Measurements from ENCODE around the gene TRIM14.

TRIM14 gene

DNA sequence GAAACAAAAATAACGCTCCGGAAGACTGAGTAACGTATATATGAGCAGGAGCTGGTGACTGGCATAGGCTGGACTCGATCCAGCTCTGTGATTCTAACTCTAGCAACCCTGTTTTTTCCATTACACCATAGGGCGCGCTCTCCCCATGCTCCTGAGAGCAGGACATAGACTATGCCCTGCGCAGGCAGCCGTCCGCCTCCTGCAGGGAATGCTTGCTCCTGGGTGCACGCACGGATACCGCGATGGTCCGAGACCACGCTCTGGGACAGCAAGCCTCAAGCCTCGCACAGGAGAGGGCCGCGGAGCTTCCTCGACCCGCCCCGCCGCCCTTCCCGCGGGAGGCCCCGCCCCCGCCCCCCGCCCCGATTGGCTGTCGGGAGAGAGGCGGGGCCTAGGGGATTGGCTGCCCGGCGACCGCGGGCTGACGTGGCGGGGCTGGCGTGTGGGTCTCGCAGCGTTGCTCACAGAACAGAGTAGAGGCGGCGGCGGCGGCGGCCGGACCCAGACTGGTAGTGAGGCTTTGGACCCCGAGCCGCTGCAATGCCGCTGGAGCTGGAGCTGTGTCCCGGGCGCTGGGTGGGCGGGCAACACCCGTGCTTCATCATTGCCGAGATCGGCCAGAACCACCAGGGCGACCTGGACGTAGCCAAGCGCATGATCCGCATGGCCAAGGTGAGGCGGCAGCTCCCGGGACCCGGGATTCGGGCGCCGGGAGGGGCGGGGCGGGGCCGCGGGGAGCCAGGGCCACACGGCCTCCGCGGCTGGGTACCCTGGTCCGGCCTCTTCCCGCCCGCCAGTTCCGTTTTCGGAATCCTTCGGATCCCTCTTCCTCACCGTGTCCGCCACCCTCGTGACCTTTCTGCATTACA is 62.5 kb downstream of the TRIM14 start, which contains the start of gene NANS:
NANS (plus strand) TSS at position 464 of the 869 bp plus-strand sequence; CDS start at position 541, 77 bp downstream.
- peak; percentile 96 for DNase-seq (ENCODE audit: low read depth)
- TF ChIP-seq POLR2A (IDR thresholded peaks at IDR 0.05; ENCODE audit: extremely low read depth, insufficient read length): peak; percentile 84
- TF ChIP-seq, protein P1, sequence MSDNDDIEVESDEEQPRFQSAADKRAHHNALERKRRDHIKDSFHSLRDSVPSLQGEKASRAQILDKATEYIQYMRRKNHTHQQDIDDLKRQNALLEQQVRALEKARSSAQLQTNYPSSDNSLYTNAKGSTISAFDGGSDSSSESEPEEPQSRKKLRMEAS (IDR thresholded peaks at IDR 0.05; ENCODE audit: low read depth, low read length): peak; percentile 69
- TF ChIP-seq, protein P2, sequence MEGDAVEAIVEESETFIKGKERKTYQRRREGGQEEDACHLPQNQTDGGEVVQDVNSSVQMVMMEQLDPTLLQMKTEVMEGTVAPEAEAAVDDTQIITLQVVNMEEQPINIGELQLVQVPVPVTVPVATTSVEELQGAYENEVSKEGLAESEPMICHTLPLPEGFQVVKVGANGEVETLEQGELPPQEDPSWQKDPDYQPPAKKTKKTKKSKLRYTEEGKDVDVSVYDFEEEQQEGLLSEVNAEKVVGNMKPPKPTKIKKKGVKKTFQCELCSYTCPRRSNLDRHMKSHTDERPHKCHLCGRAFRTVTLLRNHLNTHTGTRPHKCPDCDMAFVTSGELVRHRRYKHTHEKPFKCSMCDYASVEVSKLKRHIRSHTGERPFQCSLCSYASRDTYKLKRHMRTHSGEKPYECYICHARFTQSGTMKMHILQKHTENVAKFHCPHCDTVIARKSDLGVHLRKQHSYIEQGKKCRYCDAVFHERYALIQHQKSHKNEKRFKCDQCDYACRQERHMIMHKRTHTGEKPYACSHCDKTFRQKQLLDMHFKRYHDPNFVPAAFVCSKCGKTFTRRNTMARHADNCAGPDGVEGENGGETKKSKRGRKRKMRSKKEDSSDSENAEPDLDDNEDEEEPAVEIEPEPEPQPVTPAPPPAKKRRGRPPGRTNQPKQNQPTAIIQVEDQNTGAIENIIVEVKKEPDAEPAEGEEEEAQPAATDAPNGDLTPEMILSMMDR (IDR thresholded peaks at IDR 0.05; ENCODE audit: low read depth, low read length): no peak
- peak; percentile 86 for TF ChIP-seq MYC (IDR thresholded peaks at IDR 0.05; ENCODE audit: low read depth, low read length)

DNA sequence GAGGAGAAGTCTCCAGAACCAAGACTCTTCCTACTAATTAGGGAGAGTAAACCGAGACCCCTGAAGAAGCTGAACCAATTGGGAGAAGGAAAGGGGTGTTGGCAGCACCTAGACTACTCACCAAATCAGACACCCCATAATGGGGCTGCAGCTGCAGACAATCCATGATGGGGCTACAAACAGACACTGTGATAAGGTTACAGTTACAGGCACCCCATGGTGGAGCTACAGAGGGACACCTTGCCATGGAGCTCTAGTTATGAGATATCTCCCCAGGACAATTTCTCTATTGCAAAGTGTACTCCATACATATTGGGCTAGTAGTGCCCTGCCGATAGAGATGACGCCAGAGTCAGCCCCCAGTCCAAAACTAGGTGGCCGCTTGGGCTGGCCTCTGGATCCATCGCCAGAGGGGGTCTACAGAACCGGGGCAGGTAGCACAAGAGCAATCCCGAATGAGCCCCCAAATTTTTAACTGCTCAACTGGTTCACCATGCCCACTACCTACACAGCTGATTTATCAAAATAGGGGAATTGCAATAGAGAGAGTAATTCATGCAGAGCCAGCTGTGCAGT is 64.6 kb downstream of the TRIM14 start:
- no peak overlapping the region for H3K4me3 ChIP-seq (ENCODE audit: low read depth, low read length)
- TF ChIP-seq, protein P2 (IDR thresholded peaks at IDR 0.05; ENCODE audit: low read depth, low read length): no peak
- TF ChIP-seq POLR2A (IDR thresholded peaks at IDR 0.05; ENCODE audit: extremely low read depth, insufficient read length) (no peak), MYC (IDR thresholded peaks at IDR 0.05; ENCODE audit: low read depth, low read length) (no peak)
- TF ChIP-seq, protein P1 (IDR thresholded peaks at IDR 0.05; ENCODE audit: low read depth, low read length): no peak
- DNase-seq (ENCODE audit: low read depth): no peak

More for the DNA sequence above, 62.5 kb downstream of the TRIM14 start, which contains the start of gene NANS:
- H3K4me3 ChIP-seq (ENCODE audit: low read depth, low read length): peak within 1 kb of the TSS; percentile 89

DNA sequence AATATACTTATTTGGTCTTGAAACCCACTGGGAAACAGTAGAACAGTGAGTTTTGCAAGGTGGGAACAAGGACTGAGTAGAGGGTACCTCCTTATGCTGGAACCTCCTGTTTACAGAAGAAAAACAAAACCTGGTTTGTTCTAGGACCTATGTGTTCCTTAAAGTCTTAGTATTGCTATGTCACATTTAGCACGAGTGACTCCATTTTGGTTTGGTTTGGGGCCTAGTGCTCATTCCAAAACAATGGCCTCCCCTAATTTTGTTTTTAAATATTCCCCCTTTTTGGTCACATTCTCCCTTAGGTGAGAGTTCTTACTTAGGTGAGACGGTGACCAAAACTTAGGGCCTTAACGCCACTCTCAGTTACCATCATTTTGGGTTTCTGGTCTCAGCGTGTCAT is 68.7 kb downstream of the TRIM14 start:
- TF ChIP-seq, protein P2 (IDR thresholded peaks at IDR 0.05; ENCODE audit: low read depth, low read length): no peak
- TF ChIP-seq MYC (IDR thresholded peaks at IDR 0.05; ENCODE audit: low read depth, low read length) (no peak), POLR2A (IDR thresholded peaks at IDR 0.05; ENCODE audit: extremely low read depth, insufficient read length) (no peak)
- TF ChIP-seq, protein P1 (IDR thresholded peaks at IDR 0.05; ENCODE audit: low read depth, low read length): no peak
- no peak overlapping the region for H3K4me3 ChIP-seq (ENCODE audit: low read depth, low read length)
- DNase-seq (ENCODE audit: low read depth): no peak

DNA sequence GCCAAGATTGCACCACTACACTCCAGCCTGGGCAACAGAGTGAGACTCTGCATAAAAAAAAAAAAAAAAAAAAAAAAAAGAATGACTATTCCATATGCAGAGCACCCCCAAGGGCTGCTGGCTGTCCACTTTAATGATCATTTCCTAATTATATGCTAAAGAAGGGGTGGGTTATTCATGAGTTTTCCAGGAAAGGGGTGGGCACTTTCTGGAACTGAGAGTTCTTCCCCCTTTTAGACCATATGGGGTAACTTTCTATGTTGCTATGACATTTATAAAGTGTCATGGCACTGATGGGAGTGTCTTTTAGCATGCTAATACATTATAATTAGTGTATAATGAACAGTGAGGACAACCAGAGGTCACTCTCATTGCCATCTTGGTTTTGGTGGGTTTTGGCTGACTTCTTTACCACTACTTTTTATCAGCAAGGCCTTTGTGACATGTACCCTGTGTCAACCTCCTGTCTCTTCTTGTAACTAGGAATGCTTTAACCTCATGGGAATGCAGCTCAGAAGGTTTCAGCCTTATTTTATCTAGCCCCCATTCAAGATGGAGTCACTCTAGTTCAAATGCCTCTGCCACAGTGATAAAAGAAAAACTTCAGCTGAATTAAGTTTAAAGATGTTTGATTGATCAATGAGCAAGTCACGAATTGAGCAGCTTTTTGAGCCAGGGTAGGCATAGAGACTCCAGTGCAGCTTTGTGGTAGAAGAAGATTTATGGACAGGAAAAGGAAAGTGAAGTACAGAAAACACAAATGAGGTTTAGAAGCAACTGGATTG is 69.5 kb downstream of the TRIM14 start:
- TF ChIP-seq POLR2A (IDR thresholded peaks at IDR 0.05; ENCODE audit: extremely low read depth, insufficient read length) (no peak), MYC (IDR thresholded peaks at IDR 0.05; ENCODE audit: low read depth, low read length) (no peak)
- TF ChIP-seq, protein P1 (IDR thresholded peaks at IDR 0.05; ENCODE audit: low read depth, low read length): no peak
- TF ChIP-seq, protein P2 (IDR thresholded peaks at IDR 0.05; ENCODE audit: low read depth, low read length): no peak
- DNase-seq (ENCODE audit: low read depth): no peak
- H3K4me3 ChIP-seq (ENCODE audit: low read depth, low read length): peak overlapping the region; percentile 2

DNA sequence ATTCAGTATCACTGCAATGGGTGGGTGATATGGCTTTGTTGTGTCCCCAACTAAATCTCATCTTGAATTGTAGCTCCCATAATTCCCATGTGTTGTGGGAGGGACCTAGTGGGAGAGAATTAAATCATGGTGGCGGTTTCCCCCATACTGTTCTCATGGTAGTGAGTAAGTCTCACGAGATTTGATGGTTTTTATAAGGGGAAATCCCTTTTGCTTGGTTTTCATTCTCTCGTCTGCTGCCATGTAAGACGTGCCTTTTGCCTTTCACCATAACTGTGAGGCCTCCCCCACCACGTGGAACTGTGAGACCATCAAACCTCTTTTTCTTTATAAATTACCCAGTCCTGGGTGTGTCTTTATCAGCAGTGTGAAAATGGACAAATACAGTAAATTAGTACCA is 72.0 kb downstream of the TRIM14 start:
- DNase-seq (ENCODE audit: low read depth): peak; percentile 49
- H3K4me3 ChIP-seq (ENCODE audit: low read depth, low read length): peak overlapping the region; percentile 91
- TF ChIP-seq, protein P2 (IDR thresholded peaks at IDR 0.05; ENCODE audit: low read depth, low read length): no peak
- TF ChIP-seq POLR2A (IDR thresholded peaks at IDR 0.05; ENCODE audit: extremely low read depth, insufficient read length) (no peak), MYC (IDR thresholded peaks at IDR 0.05; ENCODE audit: low read depth, low read length) (no peak)
- TF ChIP-seq, protein P1 (IDR thresholded peaks at IDR 0.05; ENCODE audit: low read depth, low read length): no peak
